HG03565 (cell line): ENCODE results near the gene SLIT1.

ENCODE experiments used
- ATAC-seq: cut with Tn5 transposase; IDR thresholded peaks from one replicate; pipeline ENCODE4 v1.9.1; 2021; ENCODE audit warnings: mild to moderate bottlenecking, moderate library complexity; ENCODE audit not compliant: unreplicated experiment

Gene SLIT1

DNA sequence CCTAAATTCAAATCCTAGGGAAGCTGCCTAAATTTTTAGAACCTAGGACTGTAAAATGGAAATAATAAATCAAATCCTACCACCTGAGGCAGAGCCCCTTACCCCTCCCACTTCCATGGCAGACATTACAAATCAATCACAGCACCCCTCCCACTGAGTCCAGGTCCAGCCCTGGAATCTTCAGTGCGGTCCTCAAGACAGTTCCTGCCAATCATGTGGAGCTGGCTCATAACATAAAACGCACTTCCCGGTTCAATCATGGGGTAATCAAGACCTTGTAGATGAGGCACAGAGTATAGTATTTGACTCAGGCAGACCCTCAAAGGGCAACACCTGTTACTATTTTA lies 157.0 kb downstream of the SLIT1 start:
- no peak for ATAC-seq

- ATAC-seq = no peak
Measured at GRCh38 chr10:97028126-97028831, 157.5 kb downstream of the SLIT1 start.

DNA sequence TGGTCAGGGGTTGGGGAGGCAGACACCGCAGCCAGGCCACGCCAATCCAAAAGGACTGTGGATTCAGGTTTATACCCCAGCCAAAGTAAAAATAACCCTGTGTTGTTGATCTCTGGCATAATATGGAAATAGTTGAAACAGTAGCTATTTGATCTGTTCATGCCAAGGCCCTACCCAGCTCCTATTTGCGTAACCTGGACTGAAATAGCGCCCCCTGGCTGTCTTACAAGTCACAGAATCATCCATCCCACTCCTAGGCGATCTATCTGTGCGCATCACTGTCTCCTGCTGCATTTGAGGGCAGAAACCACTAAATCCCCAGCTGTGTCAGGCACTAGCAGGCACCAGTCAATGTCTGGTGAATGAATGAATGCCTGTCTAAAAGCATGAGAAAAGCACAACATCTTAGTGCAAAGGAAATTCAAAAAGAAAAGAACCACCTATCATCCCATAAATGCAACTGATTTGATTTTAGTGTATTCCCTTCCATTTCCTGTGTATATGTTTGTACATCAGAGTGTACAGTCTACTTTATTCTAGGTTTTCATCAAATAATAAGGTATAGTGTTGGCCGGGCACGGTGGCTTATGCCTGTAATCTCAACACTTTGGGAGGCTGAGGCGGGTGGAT lies 160.0 kb downstream of the SLIT1 start:
- ATAC-seq = no peak

DNA sequence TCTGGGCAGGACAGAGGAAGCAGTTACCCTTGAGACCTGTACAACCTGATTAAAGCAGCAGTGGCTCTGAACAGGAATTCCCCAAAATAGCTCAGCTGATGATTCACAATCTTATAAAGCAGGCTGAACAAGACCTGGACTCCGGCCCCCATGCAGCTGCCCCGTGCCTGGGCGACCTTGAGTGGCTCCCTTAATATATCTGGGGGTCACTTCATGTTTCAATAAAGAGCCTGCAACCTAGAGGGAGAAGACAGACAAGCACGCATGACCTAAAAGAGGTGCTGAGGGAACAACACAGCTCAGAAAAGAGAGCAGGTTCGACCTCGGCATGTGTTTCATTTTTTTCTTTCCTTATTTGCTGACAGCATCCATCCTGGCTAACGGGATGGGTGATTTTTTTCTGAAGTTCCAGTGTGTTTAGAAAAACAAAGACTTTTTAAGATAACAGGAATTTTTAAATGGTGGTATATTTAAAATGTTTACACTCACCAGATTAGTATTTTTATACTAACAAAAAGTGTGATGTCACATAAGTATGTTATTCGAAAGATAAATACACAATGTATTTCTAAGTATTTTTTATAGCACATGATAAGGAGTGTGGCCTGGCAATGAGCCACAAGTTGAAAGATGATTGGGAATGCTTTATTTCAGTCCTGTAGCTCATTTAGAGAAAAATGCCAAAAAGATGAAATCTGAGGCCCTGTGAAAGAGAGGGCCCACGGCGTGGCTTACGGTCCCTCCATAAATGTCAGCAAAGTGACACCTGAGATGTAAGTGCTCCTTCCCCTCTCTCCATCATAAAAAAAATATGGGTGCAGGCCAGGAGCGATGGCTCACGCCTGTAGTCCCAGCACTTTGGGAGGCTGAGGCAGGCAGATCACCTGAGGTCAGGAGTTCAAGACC lies 161.3 kb downstream of the SLIT1 start:
- no peak for ATAC-seq

GRCh38 chr10:97023401-97024167 lies 162.2 kb downstream of the SLIT1 start:
- ATAC-seq = no peak

DNA sequence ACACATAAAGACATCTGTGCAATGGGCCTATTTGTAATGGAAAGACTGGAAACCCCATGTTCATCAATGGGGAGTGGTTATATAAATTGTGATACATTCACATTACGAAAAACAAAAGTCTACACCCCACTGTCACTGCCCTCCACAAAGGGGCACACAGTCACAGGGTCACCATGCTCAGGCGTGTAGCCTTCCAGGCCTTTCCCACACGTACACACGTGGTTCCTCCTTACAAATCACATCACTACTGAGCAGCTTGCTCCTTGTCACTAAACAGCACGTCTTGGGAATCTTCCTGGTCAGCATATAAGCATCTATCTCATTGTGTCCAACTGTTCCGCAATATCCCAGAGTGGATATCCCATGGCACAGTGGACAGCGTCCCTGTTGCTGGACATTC lies 163.1 kb downstream of the SLIT1 start:
- ATAC-seq = no peak

GRCh38 chr10:97020452-97021400 lies 165.0 kb downstream of the SLIT1 start:
- ATAC-seq = no peak

DNA sequence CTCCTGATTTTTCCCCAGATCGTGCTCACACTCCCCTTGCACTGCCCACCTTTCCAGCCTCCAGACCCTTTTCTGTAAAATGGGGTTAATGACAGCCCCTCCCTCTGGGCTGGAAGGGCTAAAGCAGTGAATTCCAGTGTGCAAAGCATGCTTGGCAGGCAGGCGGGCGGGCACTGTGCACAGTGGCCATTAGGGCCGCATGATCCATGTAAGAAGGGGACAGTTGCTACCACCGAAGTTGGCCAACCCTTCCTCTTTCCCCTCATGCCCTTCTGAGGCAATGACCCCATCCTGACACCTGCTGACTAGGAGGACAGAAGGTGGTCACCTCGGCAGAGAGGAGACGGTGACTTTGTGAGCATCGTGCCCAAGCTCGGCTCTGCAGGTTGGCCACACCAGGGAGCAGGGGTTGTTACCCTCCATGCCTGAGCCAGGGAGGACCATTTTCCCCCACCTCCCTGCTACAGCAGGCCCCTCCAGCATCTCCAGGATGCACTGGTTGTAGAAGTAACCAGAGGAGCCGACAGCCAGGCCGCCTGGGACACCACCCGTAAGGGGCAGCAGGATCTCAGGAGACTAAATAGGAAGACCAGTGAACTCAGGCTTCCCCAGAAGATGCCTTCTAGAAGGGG lies 166.4 kb downstream of the SLIT1 start:
- ATAC-seq = no peak

DNA sequence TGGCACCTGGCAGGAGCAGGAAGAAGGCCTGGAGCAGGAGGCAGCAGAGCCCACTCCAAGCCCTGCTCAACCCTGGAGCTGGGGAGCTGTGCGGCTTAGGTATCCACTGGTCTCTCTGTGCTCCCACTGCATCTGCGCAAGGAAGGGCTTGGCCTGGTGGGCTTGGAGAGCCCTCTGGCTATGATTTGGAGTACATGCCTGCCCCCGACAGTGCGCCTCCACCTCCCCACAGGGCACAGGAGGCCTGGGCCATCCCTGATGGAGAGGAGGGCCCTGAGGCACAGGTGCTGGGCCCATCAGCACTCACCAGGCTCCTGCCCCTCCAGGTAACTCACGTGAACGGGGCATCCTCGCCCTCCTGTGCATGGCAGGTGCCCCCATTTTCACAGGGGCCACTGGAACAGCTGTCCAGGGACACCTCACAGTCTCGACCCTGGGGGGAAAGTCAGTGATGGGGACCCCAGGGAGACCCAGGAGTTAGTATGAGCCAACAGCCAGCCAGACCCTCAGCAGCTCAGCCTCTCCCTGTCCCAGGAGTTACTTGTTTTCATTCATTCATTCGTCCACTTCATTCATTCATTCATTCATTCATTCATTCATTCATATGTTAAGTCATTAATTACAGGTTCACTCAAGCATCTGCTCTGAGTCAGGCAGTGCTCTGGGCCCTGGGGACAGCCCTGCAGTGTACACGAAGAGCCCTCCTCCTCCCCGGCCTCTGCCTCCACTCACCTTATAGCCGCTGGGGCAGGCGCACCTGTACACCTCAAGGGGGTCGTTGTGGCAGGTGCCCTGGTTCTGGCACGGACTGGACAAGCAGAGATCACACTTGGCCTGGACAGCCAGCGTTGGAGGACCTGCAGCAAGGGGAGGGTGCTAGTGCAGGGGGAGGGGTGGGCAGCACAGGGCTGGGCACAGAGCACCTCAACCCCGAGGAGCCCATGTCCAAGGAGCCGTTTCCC lies 167.2 kb downstream of the SLIT1 start:
- ATAC-seq = no peak

DNA sequence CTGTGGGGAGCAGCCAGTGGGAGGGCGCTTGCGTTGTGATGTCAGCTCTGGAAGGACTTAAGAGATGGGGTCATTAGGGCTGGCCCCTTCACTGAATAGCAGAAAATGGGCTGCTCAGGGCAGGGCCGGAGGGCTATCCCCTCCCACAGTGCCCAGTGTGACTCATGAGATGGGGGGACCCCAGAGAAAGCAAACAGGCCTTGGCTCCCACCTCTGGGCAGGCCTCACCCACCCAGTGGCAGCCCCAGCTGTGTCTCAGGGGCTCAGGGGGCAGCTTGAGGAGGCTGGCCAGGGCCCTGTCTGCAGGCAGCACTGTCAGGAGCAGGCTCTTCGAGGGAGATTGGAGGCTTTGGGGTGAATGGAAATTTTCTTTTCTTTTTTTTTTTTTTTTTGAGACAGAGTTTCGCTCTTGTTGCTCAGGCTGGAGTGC lies 168.3 kb downstream of the SLIT1 start:
- ATAC-seq = no peak

GRCh38 chr10:97016728-97017473 lies 168.9 kb downstream of the SLIT1 start:
- ATAC-seq = peak; percentile 58

GRCh38 chr10:97015240-97015639 lies 170.5 kb downstream of the SLIT1 start:
- no peak for ATAC-seq

DNA sequence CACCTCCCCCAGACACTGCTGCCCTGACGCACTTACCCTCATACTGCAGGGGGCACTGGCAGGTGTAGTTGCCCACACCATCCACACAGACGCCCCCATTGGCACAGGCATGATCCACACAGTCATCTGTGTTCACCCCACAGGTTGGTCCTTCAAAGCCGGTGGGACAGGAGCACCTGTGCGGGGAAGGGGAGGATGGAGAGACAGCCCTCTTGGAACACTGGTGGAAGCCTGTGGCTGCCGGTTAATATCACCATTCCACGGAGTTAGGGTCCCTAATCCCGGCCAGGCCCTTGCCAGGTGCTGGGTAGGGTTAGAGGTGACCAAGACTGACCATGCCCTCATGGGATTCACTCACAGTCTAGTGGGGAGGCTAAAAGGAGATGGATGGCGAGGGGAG lies 171.8 kb downstream of the SLIT1 start:
- ATAC-seq = no peak

GRCh38 chr10:97013568-97013967 lies 172.2 kb downstream of the SLIT1 start:
- no peak for ATAC-seq

DNA sequence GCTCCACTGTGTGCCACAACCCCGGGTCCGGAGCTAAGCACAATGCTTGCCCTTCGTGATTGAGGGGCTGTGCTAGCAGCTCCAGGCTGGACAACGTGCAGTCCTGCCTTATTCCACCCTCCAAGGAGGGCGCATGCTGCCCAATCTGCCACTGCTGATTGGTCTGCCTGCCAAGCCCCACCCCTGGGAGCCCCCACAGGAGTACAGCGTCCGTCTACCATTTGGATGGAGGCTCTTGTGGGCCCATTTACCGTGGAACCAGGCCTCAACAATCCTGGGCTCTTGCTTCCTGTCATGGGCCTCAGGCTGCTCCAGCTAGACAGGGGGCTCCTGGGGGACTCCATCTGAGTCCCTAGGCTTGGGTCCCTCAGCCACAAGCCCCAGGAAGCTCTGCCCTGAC lies 173.3 kb downstream of the SLIT1 start:
- no peak for ATAC-seq

- ATAC-seq = no peak
Measured at GRCh38 chr10:97011397-97011796, 174.4 kb downstream of the SLIT1 start.

DNA sequence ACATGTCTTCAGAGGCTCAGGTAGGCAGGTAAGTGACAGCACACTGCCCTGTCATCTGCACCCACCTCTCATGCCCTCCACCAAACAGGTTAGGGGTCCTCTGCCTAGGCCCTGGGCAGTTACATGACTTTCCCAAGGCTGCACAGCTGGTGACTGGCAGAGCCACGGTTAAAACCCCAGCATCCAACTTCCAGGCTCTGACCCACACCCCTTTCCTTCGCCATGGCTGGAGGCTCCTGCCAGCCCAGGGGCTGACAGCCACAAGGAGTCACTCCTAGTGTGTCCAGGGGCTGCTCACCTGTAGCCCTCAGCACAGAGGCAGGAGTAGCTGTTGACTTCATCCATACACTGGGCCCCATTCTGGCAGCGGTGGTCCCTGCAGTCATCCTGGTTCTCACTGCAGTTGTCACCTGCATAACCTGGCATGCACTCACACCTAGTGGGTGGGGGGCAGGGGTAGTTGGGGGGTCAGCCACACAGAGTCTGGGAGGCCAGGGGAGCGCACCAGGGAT lies 175.0 kb downstream of the SLIT1 start:
- no peak for ATAC-seq
